ENCODE measurements around the gene HES6. TPM values are rescaled to one million over a fixed set of nuclear protein-coding genes. Genes with fewer than 3 reads are reported as not detected.

HES6 gene
- total and polyA plus RNA-seq, 8 donors: 4.9 to 22.7 (median 16.0) TPM

DNA sequence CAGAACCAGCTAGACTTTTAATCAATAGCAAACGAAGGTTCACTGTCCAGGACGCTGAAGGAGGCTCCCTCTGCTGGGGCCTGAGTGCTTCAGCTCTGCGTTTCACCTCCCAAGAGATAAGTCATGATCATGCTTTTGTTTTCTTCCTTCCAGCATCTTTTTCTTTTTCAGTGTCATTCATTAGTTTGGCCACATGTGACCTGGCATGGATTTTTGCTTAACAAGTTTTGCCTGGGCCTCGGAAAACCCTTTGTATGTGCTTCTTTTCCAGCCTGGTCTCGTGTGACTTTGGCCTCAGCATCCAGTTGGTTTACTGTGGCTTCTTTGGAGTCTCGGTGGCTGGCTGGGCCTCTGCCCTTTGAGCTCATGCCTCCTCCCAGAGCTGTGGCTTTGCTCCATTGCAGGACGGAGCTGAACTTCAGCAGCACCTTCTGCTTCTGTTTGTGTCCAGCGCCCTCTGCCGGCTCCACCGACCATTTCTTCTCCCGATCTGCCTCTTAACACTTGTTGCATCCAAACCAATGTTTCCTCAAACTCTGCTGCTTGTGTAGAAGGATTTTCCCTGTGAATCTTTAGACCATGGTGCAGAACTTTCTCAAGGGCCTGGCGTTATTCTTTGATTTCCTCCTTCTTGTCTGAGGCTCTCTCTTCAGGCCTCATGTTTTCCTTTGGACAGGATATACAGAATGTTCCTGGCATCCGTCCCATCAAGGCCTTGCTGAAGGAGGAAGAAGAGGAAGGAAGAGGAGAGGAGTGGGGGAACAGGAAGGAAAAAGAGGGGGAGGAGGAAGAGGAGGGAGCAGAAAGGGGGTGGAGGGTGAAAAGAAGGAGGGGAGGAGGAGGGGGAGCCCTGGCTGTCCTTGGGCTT, 23.6 kb upstream of the HES6 start:
- intact Hi-C loops (cut with DNase I): loop anchor here in 2 of 3 donors (5.0 to 10.0 kb wide), 2 partner anchors 61 to 74 kb away; partner anchors contain the start of gene TRAF3IP1 (in 1 of the 2)
- Histone ChIP-seq H3K27ac (peak overlapping the region in 3 of 4 donors; percentile 28 to 36 (median 34)), H3K27me3 (no peaks in the 10 kb centered on the region), H3K4me3 (no peak overlapping the region), H3K36me3 (peaks cover 2 to 44% (median 28%) of the 10 kb centered on the region in 3 donors), H3K9me3 (no peaks in the 10 kb centered on the region), H3K4me1 (peaks cover 0 to 4% (median 0%) of the 10 kb centered on the region in 3 donors)
- DNase-seq (peak; percentile 83 to 93 (median 90)), ATAC-seq (peak; percentile 88 to 96 (median 92)), FAIRE-seq (peak; percentile 37)
- TF ChIP-seq, protein P1, sequence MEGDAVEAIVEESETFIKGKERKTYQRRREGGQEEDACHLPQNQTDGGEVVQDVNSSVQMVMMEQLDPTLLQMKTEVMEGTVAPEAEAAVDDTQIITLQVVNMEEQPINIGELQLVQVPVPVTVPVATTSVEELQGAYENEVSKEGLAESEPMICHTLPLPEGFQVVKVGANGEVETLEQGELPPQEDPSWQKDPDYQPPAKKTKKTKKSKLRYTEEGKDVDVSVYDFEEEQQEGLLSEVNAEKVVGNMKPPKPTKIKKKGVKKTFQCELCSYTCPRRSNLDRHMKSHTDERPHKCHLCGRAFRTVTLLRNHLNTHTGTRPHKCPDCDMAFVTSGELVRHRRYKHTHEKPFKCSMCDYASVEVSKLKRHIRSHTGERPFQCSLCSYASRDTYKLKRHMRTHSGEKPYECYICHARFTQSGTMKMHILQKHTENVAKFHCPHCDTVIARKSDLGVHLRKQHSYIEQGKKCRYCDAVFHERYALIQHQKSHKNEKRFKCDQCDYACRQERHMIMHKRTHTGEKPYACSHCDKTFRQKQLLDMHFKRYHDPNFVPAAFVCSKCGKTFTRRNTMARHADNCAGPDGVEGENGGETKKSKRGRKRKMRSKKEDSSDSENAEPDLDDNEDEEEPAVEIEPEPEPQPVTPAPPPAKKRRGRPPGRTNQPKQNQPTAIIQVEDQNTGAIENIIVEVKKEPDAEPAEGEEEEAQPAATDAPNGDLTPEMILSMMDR (IDR thresholded peaks at IDR 0.05): peak; percentile 63 to 76 (median 69)
- WGBS, 2 donors: 12 to 15% methylated on average over 13 of the region's 13 CpGs

GRCh38 chr2:238262496-238263122, 22.8 kb upstream of the HES6 start:
- TF ChIP-seq, protein P1 (IDR thresholded peaks at IDR 0.05): no peak
- H3K36me3 ChIP-seq: peaks cover 2 to 44% (median 32%) of the 10 kb centered on the region in 3 donors

GRCh38 chr2:238261718-238262375, 22.0 kb upstream of the HES6 start:
- Histone ChIP-seq H3K4me1 (peaks cover 0 to 9% (median 3%) of the 10 kb centered on the region in 3 donors), H3K27ac (no peak overlapping the region), H3K36me3 (peaks cover 2 to 47% (median 27%) of the 10 kb centered on the region in 3 donors), H3K4me3 (no peak overlapping the region), H3K9me3 (no peaks in the 10 kb centered on the region), H3K27me3 (no peaks in the 10 kb centered on the region)
- FAIRE-seq: no peak
- intact Hi-C loops (cut with DNase I): loop anchor here in 2 of 3 donors (5.0 to 10.0 kb wide), 2 partner anchors 63 to 75 kb away; partner anchors contain the start of gene TRAF3IP1 (in 1 of the 2)
- no peak for ATAC-seq
- TF ChIP-seq, protein P1 (IDR thresholded peaks at IDR 0.05): no peak
- 86 to 91% methylated on average over 16 of the region's 16 CpGs for WGBS, 2 donors
- DNase-seq: peak in 1 of 6 donors; percentile 42

More at GRCh38 chr2:238262496-238263122, 22.8 kb upstream of the HES6 start:
- peaks cover 0 to 4% (median 0%) of the 10 kb centered on the region in 3 donors for H3K4me1 ChIP-seq
- no peaks in the 10 kb centered on the region for H3K27me3 ChIP-seq
- 90 to 91% methylated on average over 12 of the region's 12 CpGs for WGBS, 2 donors
- H3K9me3 ChIP-seq: no peaks in the 10 kb centered on the region
- H3K4me3 ChIP-seq: no peak overlapping the region
- intact Hi-C loops (cut with DNase I): loop anchor here in 2 of 3 donors (5.0 to 10.0 kb wide), 2 partner anchors 62 to 75 kb away; partner anchors contain the start of gene TRAF3IP1 (in 1 of the 2)
- no peak overlapping the region for H3K27ac ChIP-seq
- ATAC-seq (no peak), FAIRE-seq (no peak), DNase-seq (peak in 1 of 6 donors; percentile 28)

DNA sequence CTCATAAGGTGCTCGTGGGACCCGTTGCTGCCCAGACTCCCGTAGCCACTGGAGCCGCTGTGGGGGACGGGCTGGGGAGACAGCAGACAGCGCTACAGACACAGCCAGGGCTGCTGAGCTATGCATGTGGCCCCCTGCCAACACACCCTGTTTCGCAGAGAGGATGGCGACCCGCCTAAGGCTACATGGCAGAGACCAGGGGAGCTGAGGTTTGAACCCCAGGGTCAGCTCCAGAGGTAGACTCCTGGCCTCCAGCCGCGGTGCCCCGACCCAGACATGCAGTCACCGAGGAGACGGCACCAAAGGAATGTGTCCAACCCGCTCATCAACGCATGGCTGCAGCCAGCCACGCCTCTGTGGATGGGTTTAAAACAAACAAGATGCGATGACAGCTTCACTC, 21.0 kb upstream of the HES6 start:
- TF ChIP-seq, protein P1 (IDR thresholded peaks at IDR 0.05): no peak
- Histone ChIP-seq H3K9me3 (no peaks in the 10 kb centered on the region), H3K27me3 (no peaks in the 10 kb centered on the region), H3K4me3 (no peak overlapping the region), H3K4me1 (peaks cover 0 to 11% (median 5%) of the 10 kb centered on the region in 3 donors), H3K27ac (no peak overlapping the region), H3K36me3 (peaks cover 2 to 53% (median 27%) of the 10 kb centered on the region in 3 donors)
- 87 to 88% methylated on average over 18 of the region's 18 CpGs for WGBS, 2 donors
- no peak for ATAC-seq
- intact Hi-C loops (cut with DNase I): loop anchor here in 2 of 3 donors (5.0 to 10.0 kb wide), 2 partner anchors 64 to 76 kb away; partner anchors contain the start of gene TRAF3IP1 (in 1 of the 2)
- peak in 1 of 6 donors; percentile 81 for DNase-seq
- no peak for FAIRE-seq
